Hematopoietic multipotent progenitor cell treated with erythropoietin and hydrocortisone succinate and interleukin-3 and kit ligand, for 4 days (in vitro differentiated cells): ENCODE results near the gene RPRD2.

ENCODE experiments used
- DNase-seq: peaks from one replicate; pipeline ENCODE4 v3.0.0-alpha.2; 2015

The RPRD2 gene

DNA sequence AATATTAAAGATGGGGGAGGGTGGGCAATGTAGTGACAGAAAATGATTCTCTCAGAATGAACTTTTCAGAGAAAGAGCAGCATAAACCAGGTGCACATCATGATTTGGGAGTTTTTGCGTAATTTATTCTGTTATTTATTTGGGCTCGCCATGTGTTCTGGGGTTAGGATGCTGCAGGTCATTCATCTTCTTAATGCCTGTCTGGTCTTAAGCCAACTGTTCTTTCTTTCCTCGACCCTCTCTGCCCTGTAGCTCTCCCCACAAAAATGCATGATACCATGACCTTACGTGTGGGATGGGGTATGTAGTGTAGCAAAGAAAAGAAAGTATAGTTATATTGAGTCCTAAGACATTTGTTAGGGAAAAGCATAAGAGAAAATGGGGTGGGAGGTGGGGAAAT, 110.9 kb downstream of the RPRD2 start:
- no peak for DNase-seq

DNA sequence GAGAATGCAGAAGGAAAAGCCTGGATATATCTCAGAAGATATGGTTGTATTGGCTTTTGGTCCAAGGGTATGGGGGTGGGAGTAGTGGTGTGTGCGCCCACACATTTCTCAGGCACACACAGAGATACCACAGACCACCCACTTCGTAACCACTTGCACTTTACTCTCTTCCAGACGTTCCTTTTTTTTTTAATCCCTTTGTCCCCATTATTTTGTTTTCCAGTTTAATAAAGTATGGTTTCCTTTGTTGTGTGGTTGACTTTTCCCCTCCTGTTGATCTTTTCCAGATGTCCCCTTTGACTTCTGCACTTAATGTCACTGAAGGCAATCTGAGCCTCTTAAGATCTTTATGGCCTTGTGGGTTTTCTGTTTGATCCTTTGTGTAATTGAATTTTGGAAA, 112.8 kb downstream of the RPRD2 start:
- DNase-seq: no peak

DNA sequence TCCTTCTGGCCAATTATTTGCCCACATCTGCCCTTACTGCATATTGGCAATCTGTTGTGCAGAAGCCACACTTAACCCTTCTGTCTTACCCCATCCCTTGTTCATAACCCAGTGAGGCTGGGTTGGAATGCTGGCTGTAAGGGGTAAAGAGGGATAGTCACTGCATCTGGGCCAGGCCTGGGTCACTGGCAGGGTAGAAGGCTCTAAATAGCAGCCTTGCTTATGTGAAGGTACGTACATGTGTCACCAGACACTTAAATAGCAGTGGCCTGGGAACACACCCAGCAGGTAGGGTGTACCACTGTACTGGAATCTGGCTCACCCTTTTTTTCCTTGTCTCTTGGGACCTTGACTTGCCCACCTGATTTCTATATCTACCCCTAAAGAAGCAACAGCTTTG, 113.4 kb downstream of the RPRD2 start:
- DNase-seq: no peak

DNA sequence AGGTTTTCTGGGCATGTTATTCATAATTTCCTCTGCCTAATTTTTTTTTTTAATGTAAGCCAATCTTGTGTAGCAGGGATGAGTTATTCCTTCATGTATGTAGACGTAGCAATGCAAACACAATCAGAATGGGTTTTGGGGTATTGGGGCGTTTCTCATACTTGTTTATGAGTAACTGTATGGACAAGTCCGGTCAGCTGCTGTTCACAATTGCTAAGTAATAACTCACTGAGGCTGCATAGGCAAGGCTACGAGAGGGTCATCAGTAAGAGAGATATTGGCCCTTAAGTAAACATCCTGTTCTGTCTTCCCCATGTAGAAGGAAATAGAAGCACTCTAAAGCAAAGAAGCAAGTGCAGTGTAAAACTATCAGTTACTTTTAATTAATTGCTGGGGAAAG, 113.8 kb downstream of the RPRD2 start:
- no peak for DNase-seq

DNA sequence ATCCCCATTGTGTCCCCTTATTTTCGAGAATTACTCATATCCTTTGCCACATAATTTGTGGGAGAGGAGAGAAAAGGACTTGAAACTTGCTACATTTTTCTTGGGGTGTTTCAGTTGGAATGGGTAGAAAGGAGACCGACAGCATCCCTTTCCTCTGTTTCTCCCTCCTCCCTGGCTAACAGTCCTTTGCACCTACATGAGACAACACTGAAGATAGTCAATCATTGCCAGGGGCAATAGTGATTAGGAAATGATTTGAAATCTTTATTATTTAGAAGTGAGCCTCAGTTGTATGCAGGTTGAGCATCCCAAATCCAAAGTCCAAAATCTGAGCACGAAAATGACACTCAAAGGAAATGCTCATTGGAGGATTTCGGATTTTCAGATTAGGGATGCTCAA, 115.4 kb downstream of the RPRD2 start:
- no peak for DNase-seq

DNA sequence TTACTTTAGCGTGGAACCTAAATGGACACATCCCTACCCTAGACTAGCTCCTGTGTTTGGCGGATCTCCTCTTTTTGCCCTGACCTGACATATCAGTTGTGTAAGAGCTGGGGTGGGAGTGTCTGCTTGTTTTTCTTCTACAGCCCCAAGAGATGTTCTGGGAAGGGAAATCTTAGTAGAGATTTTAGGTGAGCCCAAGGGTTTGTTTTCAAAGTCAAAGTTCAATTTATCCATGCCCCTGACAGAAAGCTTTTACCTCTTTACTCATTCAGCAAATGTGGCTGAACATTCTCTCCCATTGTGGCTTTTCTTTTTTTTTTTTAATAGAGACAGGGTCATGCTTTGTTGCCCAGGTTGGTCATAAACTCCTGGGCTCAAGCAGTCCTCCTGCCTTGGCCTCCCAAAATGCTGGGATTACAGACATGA, 116.0 kb downstream of the RPRD2 start:
- no peak for DNase-seq

DNA sequence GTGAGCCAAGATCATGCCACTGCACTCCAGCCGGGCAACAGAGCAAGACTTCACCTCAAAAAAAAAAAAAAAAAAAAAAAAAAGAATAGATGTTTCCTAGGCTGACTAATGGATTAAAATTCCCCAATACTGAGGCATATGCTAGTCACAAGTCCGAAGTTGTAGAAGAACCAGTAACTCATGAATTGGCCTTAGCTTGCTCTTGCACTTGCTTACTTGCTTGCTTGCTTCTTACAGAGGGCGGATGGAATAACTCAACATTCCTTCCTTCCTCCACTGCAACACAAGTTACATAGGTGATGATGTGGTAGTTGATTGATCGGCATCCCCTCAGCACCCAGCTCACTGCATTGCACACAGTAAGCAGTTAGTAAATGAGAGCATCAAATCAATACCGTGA, 120.5 kb downstream of the RPRD2 start:
- no peak for DNase-seq

DNA sequence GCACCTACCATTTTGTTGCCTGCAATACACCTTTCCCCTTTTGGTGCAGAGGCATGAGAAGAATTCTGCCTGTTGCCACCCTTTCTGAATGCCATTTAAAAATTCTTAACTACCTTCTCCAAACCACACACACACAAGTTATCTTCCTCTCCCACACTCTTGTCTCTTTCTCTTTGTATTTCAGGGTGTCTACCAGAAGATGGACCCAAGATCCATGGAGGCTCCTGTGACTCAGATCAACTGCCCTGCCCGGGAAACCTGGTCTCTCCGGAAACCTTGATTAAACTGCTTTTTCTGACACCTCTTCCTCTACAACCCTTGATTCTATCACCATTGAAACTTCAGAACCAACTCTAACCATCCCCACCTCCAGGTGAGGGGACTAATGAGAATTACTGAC, 120.9 kb downstream of the RPRD2 start:
- peak; percentile 69 for DNase-seq

DNA sequence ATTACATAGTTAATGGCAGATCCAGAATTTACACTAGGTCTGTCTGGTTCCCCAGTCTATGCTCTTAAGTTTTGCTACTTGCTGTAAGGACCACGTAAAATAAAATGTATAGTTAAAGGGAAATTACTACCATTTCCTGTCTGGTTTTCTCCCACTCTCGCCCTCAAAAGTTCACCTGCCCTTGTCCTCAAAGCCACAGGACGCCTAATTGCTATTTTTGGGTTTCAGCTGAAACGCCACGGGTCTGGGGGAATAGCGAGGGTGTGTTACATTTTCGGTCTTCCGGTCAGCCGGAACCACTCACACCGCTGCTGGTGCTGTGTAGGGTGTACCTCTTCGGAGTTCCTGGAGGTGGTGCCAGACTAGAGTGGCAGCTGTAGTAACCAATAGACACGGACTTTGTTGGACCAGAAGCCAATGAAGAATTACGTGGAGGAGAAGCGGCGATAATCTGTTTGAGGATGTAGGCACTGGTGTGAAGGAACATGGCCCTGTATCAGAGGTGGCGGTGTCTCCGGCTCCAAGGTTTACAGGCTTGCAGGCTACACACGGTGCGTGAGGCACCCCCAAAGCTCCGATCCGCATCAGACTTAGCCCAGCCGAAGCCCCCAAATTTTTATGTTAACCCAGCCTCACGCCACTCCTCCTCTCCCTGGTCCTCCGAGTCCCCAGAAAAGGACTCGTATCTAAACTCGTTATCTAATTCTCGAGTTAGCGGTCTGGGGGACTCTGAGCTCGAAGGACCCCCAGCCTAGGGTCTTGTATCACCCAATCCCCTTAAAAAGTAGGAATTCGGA, 123.2 kb downstream of the RPRD2 start, which contains the start of gene TARS2:
Gene TARS2, plus strand, starts transcription at position 454 of the 797 bp plus-strand sequence. Its CDS starts 32 bp downstream, at position 486.
- peak; percentile 99 for DNase-seq

DNA sequence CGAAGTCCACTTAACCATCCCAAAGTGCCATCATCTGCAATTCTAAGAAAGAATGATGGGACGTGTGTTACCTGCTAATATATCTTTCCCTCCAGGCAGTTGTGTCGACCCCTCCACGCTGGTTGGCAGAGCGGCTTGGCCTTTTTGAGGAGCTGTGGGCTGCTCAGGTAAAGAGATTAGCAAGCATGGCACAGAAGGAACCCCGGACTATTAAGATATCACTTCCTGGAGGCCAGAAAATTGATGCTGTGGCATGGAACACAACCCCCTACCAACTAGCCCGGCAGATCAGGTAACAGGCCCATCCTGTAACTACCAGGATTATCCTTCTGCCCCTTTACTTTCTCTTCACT, 123.8 kb downstream of the RPRD2 start:
- DNase-seq: peak; percentile 15

DNA sequence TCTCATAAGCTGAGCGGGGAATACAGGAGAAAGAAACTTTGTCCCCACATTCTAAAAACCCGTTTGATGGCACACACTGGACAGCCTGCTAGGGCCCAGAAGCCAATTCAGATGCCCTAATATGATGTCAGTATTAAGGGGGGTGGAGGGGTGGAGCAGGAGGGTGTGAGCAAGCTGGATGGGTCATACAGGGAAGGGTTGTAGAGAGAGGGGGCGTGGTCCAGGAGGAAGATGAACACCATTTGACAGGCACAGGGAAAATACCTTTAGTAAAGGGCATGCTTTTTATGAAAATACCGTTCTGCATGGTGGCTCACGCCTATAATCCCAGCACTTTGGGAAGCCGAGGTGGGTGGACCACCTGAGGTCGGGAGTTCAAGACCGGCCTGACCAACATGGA, 129.2 kb downstream of the RPRD2 start:
- DNase-seq: no peak

DNA sequence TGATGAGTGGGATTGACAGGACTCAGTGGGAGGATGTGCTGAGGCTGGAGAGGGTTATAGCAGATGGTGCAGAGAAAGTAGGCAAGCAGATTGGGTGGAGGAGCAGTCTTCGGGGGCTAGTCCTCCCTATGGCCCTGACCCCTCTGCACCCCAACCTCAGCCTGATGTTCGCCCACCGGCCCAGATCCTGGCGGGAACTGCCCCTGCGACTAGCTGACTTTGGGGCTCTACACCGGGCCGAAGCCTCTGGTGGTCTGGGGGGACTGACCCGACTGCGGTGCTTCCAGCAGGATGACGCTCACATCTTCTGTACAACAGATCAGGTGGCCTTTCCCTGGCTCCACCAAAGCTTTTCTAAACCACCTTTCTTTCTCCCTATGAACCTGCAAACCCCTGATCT, 134.4 kb downstream of the RPRD2 start:
- no peak for DNase-seq

DNA sequence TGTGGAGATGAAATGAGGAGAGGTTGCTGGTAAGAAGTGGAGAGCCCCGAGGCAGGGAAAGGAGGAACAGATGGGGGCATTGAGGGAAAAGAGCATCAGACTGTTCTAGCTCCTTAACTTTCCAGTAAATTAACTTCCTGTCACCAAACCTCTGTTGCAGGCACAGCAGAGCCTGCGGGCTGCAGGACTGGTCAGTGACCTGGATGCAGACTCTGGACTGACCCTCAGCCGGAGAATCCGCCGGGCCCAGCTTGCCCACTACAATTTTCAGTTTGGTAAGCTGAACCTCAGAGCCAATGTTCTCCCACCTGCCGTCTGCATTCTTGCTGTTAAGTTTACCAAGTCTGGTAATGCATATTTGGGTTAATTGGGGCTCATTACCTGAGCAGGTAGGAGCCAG, 141.5 kb downstream of the RPRD2 start:
- no peak for DNase-seq

DNA sequence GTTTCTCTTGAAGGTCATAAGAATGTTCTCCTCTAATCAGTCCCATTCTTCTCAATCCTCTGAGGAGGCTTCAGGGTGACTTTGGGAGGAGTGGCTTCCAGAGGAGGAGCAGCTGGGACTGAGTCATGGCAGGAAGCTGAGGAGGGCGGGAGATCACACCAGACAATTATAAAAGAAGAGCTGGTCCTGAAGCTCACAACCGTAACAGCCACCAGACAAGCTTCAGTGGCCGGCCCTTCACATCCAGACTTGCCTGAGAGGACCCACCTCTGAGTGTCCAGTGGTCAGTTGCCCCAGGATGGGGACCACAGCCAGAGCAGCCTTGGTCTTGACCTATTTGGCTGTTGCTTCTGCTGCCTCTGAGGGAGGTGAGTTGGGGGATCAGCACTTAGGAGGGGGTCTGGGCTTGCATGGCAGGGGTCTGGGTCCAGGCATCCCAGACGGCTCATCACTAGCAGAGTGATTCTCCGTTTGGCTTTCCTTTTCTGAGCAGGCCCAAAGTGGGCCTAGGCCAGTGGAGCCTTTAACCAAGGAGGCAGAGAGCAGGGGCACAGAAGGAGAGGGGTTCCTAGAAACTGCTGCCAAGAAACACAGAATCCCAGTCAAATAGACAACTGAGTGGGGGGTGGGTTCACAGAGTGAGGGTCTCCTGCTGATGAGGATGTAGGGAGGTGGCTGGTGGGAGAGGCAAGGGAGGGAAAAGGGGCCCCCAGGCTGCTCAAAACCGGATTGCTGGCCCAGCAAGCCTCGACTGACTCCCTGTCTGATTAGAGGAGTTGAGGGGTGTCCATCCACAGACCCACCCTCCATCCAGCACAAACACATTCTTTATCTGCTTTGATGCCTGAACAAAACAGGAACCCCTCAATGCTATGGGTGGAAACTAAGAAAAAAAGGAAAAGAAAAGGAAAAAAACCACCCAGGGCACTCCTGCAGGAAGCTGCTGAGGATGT, 144.2 kb downstream of the RPRD2 start, which contains the start of gene ECM1:
Gene ECM1, plus strand, starts transcription at position 198 of the 953 bp plus-strand sequence. Its CDS starts 101 bp downstream, at position 299.
- peak; percentile 73 for DNase-seq

DNA sequence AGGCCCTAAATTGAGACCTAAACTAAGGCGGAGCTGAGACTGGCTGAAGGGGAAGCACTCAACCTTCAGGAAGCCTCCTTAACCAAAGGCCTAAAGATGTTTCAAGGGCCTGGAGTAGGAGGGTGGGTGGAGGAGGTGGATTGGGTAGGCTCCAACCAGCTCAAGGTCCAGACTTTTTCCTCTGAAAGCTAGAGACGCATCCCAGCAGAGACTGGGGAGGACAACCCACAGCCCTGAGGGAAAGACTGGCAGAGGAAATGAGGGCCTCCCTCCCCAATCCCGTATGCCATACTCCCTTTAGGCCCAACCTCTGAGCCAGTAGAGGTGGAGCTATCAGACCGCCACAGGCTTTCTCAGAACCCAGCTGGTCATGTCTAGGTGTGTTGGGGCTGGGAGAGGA, 145.0 kb downstream of the RPRD2 start:
- no peak for DNase-seq

DNA sequence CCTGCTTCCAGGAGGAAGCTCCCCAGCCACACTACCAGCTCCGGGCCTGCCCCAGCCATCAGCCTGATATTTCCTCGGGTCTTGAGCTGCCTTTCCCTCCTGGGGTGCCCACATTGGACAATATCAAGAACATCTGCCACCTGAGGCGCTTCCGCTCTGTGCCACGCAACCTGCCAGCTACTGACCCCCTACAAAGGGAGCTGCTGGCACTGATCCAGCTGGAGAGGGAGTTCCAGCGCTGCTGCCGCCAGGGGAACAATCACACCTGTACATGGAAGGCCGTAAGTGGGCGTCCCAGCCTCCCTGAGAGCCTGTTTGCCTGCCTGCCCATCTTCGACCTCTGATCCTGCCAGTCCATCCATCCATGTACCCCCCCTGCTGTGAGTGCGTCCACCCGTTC, 147.6 kb downstream of the RPRD2 start:
- DNase-seq: no peak

DNA sequence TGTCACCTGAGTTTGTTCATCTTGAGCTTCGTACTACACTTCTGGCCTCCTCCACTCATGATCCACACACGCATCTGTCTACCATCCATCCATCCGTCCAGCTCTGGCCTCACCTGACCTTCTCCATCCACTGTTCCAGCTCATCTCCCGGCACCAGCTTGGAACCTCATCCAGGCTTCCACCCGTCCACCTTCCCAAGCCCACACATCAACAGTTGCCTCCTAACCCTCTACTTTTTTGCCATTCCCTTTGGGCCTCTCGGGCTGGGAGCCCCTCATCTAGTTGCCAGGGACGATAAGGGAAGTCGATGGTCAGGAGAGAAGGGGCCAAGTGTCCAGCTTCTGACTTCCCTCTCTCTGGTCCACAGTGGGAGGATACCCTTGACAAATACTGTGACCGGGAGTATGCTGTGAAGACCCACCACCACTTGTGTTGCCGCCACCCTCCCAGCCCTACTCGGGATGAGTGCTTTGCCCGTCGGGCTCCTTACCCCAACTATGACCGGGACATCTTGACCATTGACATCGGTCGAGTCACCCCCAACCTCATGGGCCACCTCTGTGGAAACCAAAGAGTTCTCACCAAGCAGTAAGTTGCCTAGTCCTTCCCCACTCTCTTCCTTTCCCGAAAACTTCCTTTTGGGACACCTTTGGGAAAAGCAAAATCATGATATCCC, 148.2 kb downstream of the RPRD2 start:
- DNase-seq: no peak

DNA sequence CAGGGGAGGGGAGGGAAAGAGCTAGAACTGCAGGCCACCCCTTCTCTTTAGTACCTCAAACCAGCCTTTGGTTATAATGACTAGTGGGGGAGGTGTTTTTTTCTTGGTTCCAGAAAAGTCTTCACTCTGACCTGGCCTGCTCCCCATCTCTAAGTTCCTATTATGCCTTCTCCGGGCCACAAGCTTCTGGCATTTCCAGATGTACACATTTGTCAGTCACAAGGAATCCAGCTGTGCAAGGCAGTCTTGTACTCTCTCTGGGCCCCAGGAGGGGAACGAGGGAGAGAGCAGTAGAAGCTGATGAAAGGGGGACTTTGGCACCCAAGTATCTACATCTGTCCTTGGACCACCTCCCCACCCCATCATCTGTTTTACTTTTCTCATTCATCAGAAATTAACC, 148.9 kb downstream of the RPRD2 start:
- DNase-seq: no peak

DNA sequence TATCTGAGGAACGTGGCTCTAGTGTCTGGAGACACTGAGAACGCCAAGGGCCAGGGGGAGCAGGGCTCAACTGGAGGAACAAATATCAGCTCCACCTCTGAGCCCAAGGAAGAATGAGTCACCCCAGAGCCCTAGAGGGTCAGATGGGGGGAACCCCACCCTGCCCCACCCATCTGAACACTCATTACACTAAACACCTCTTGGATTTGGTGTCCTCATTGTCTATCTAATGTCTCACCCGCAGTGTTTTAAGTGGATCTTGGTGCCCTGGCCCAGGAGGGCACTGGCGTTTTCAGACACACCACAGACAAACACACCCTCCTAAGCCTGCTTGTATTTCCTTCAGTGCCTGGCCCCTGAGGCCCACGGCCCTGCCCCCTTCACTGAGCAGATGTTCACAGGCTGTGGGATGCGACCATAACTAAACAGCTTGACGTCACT, 149.4 kb downstream of the RPRD2 start:
- peak; percentile 53 for DNase-seq

DNA sequence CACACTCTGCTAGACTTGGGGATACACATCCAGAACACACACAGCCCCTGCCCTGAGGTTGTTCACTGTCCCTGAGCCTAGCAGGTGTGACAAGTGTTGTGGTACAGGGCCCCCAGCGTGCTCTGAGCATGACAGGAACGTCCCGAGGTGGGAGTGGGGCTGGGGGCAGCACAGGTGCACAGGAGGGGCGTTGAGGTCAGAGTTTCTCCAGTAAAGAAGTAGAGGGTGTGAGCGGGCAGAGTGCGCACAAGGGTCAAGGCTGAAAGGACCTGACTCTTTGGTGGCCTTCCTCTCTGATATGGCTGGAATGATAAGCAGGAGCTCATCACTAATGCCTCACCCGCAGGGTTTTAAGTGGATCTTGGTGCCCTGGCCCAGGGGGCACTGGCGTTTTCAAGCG, 150.3 kb downstream of the RPRD2 start:
- no peak for DNase-seq

DNA sequence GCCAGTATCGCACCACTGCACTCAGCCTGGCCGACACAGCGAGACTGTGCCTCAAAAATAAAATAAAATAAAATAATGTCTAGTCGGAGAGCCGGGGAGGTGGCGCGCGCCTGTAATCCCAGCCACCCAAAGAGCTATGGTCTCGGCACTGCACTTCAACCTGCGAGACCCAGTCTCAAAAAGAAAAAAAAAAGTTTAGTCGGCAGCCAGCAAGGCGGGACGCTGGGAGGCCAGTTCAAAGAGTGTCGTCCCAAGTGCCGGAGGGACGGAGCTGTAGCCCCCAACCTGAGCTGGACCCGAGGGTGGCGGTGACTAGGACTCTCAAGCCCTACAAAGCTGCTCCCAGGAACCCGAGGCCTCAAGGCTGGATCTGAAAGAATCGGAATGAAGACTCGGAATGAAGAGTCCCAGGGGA, 151.0 kb downstream of the RPRD2 start:
- no peak for DNase-seq

DNA sequence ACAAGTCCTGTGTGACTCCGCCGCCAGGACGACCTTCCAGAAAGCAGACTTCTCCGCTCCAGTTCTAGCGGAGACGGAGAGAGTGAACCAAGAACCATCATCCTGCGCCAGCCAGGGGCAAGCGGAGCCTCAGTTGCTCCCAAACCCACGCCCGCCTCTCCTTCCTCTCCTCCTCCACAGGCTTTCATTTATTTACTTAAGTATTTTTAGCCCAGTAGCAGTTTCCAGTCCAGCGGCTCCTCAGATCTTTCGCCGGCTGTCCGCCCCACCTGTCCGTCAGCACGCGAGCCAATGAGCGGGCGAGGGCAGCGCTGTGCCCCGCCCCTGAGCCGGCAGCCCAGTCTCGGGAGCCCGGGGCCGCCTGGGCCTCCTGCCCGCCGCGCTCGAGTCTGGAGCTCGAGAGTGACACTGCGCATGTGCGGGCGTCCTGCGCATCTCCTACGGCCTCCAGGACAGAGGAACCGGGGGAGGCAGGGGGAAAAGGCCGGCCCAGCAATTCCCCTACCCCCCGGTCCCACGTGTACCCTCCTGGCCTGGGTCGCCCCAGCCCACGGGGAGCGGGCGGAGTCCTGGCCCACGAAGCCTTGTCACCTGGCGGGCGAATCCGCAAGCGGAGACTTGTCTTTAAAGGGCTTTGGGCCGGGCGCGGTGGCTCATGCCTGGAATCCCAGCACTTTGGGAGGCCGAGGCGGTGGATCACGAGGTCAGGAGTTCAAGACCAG, 151.5 kb downstream of the RPRD2 start, which contains the start of gene FALEC:
Gene FALEC, plus strand, starts transcription at position 425 of the 722 bp plus-strand sequence.
- peak; percentile 98 for DNase-seq
